GM12878 (cell line): ENCODE measurements around the gene NDE1. TPM values are rescaled to one million over a fixed set of nuclear protein-coding genes. Genes with fewer than 3 reads are reported as not detected.

Experiments used
- IKZF2 ChIP-seq, 2 experiments: fragments of 450-650 bp; IDR thresholded peaks; 2 replicates each; pipeline ENCODE4 v1.6.1; 2017; ENCODE audit warnings: mild to moderate bottlenecking in 2 of 2, moderate library complexity in 2 of 2
- JUNB ChIP-seq: IDR thresholded peaks from 2 replicates; pipeline ENCODE4 v1.6.1; 2016; ENCODE audit warnings: antibody characterized with exemption, mild to moderate bottlenecking
- MXI1 ChIP-seq: fragments of 150-350 bp; IDR thresholded peaks from 2 replicates; pipeline ENCODE4 v1.6.1; 2011; ENCODE audit warnings: low read depth, mild to moderate bottlenecking, inconsistent platforms, low read length, improper control_type of control experiment
- SMAD5 ChIP-seq: IDR thresholded peaks from 2 replicates; pipeline ENCODE4 v1.6.1; 2016; ENCODE audit warnings: antibody characterized with exemption, low read depth
- SREBF1 ChIP-seq: IDR thresholded peaks from 2 replicates; pipeline ENCODE4 v1.6.1; 2012; ENCODE audit warnings: mild to moderate bottlenecking, low read length
- STAT3 ChIP-seq: IDR thresholded peaks from 2 replicates; pipeline ENCODE4 v1.6.1; 2011; ENCODE audit warnings: low read depth, low read length, improper control_type of control experiment
- TBL1XR1 ChIP-seq: IDR thresholded peaks from 2 replicates; pipeline ENCODE4 v1.6.1; 2012; ENCODE audit warnings: low read depth, low read length, improper control_type of control experiment
- polyA plus RNA-seq, 11 experiments: library from polyadenylated mRNA; depleted of rRNA in 4 of 11; unstranded in 6 of 11; stranded (reverse) in 5 of 11; fragments of >200 nt; fragmentation: Nextera tagmentation in 4 of 11; fragmentation: Illumina TruSeq in 1 of 11; extraction: Ambion mirVana in 4 of 11; extraction: Trizol in 1 of 11; gene quantifications; 1 replicate in 1 of 11; 2 replicates in 10 of 11; pipeline versions ENCODE4 v1.2.1 to v1.2.3, GENCODE V29; 2011 to 2016; ENCODE audit warnings: inconsistent platforms in 2 of 11, missing spikeins in 2 of 11, low read depth in 1 of 11
- total RNA-seq, 4 experiments: library from RNA; depleted of rRNA in 3 of 4; stranded (reverse); fragments of >200 nt in 3 of 4; fragmentation: Illumina TruSeq in 1 of 4; extraction: Trizol in 1 of 4; gene quantifications; 2 replicates each; pipeline versions ENCODE4 v1.2.1 to v1.2.3, GENCODE V29; 2013 to 2021
- TF ChIP-seq, protein P1 (sequence below): fragments of 450-650 bp; IDR thresholded peaks from 2 replicates; pipeline ENCODE4 v1.6.1; 2016; ENCODE audit warnings: mild to moderate bottlenecking, moderate library complexity, borderline replicate concordance
- TF ChIP-seq, protein P2 (sequence below): fragments of 450-650 bp; IDR thresholded peaks from 2 replicates; pipeline ENCODE4 v1.6.1; 2016; ENCODE audit warnings: mild to moderate bottlenecking
- TF ChIP-seq, protein P3 (sequence below): fragments of 450-650 bp; IDR thresholded peaks from 2 replicates; pipeline ENCODE4 v1.6.1; 2016; ENCODE audit warnings: mild to moderate bottlenecking

Gene NDE1
- total and polyA plus RNA-seq, 10 of the 15 experiments (the other 5 are each of a cell fraction or from before 2014, with no cell fraction given): 5.7 to 148 (median 87.8) TPM

DNA sequence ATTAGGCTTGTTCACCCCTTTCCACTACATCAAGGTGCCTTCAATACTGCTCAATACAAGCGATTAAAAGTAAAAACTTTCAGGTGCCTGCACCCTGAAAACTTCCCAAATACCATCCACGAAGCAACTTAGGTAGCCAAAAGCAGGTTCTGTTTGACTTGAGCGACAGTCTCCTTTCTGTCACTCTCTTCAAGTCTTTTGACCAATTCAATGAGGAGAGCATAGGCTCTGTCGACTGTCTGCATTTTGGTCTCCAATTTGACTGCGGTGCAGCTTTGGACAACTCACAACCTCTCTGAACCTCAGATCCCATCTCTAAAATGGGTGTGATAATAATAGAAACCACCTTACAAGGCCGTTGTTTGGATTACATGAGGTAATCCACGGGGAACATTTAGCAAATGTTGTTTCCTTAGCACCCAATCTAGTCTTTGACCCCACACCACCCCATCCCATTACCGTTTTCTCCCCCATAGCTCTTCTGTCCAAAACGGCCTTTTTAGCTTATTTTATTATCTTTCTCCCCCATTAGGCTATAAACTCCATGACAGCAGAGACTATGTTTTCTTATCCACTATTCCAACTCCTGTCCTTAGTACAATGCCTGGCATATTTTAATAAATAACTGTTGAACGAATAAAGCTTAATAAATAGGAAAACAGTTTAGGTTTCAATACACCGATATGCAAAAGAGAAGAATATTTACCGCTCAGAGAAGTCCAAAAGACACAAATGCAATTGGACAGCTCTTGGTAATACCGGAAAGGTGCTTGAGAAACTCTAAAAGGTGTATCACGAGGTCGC is 8.1 kb upstream of the NDE1 start (continued):
- TF ChIP-seq TBL1XR1: 0 out of 2 replicates have a peak, but pooled peaks have one; percentile 20
- TF ChIP-seq, protein P1, sequence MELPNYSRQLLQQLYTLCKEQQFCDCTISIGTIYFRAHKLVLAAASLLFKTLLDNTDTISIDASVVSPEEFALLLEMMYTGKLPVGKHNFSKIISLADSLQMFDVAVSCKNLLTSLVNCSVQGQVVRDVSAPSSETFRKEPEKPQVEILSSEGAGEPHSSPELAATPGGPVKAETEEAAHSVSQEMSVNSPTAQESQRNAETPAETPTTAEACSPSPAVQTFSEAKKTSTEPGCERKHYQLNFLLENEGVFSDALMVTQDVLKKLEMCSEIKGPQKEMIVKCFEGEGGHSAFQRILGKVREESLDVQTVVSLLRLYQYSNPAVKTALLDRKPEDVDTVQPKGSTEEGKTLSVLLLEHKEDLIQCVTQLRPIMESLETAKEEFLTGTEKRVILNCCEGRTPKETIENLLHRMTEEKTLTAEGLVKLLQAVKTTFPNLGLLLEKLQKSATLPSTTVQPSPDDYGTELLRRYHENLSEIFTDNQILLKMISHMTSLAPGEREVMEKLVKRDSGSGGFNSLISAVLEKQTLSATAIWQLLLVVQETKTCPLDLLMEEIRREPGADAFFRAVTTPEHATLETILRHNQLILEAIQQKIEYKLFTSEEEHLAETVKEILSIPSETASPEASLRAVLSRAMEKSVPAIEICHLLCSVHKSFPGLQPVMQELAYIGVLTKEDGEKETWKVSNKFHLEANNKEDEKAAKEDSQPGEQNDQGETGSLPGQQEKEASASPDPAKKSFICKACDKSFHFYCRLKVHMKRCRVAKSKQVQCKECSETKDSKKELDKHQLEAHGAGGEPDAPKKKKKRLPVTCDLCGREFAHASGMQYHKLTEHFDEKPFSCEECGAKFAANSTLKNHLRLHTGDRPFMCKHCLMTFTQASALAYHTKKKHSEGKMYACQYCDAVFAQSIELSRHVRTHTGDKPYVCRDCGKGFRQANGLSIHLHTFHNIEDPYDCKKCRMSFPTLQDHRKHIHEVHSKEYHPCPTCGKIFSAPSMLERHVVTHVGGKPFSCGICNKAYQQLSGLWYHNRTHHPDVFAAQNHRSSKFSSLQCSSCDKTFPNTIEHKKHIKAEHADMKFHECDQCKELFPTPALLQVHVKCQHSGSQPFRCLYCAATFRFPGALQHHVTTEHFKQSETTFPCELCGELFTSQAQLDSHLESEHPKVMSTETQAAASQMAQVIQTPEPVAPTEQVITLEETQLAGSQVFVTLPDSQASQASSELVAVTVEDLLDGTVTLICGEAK: no peak
- TF ChIP-seq STAT3: no peak
- TF ChIP-seq, protein P2, sequence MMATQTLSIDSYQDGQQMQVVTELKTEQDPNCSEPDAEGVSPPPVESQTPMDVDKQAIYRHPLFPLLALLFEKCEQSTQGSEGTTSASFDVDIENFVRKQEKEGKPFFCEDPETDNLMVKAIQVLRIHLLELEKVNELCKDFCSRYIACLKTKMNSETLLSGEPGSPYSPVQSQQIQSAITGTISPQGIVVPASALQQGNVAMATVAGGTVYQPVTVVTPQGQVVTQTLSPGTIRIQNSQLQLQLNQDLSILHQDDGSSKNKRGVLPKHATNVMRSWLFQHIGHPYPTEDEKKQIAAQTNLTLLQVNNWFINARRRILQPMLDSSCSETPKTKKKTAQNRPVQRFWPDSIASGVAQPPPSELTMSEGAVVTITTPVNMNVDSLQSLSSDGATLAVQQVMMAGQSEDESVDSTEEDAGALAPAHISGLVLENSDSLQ: peak; percentile 65
- TF ChIP-seq SMAD5: no peak
- TF ChIP-seq, protein P3, sequence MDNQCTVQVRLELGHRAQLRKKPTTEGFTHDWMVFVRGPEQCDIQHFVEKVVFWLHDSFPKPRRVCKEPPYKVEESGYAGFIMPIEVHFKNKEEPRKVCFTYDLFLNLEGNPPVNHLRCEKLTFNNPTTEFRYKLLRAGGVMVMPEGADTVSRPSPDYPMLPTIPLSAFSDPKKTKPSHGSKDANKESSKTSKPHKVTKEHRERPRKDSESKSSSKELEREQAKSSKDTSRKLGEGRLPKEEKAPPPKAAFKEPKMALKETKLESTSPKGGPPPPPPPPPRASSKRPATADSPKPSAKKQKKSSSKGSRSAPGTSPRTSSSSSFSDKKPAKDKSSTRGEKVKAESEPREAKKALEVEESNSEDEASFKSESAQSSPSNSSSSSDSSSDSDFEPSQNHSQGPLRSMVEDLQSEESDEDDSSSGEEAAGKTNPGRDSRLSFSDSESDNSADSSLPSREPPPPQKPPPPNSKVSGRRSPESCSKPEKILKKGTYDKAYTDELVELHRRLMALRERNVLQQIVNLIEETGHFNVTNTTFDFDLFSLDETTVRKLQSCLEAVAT: 0 out of 2 replicates have a peak, but pooled peaks have one; percentile 8
- TF ChIP-seq IKZF2 (IDR thresholded peaks at IDR 0.05): no peak
- TF ChIP-seq SREBF1: no peak
- TF ChIP-seq JUNB: no peak
- TF ChIP-seq MXI1: 0 out of 2 replicates have a peak, but pooled peaks have one; percentile 16
